A549 (cell line): ENCODE data around the gene MTHFS. TPM values are rescaled to one million over a fixed set of nuclear protein-coding genes. Genes with fewer than 3 reads are reported as not detected.

Source experiments
- ATAC-seq, 2 experiments: fragments of 200-7000 bp in 1 of 2; fragments of >200 bp in 1 of 2; cut with Nextera tagmentation in 1 of 2; cut with Tn5 transposase in 1 of 2; 3 replicates each; pipeline versions ENCODE4 v1.8.0 to v1.9.1; 2018 to 2020; ENCODE audit warnings: mild to moderate bottlenecking in 1 of 2, moderate library complexity in 1 of 2
- CTCF ChIA-PET: fragments of 300-600 bp; sonication (Branson Sonifier 250); formaldehyde crosslinking; extraction: SDS; loops from one replicate; lab custom pipeline; 2021; ENCODE audit warnings: antibody characterized with exemption, inconsistent platforms; lab: Yijun Ruan, JAX
- POLR2A ChIA-PET: fragments of 350-600 bp; formaldehyde crosslinking; extraction: SDS; loops from one replicate; lab custom pipeline; 2021; ENCODE audit warnings: antibody characterized with exemption, inconsistent platforms; lab: Yijun Ruan, JAX
- DNase-seq, 2 experiments: peaks; one replicate each; pipeline versions ENCODE4 v3.0.0 to v3.0.0-alpha.2; 2011 to 2016; ENCODE audit warnings: low read depth in 1 of 2, low spot score in 1 of 2
- FAIRE-seq: peaks from 2 replicates; lab custom pipeline; 2011; peaks lifted over from hg19 to GRCh38; lab: Jason Lieb, UNC
- H3K27ac ChIP-seq, 2 experiments: fragments of >200 bp; sonication (Bioruptor Twin); formaldehyde crosslinking; 3 replicates each; pipeline ENCODE4 v1.5.1; 2016 to 2017
- H3K4me1 ChIP-seq: fragments of >200 bp; sonication (Bioruptor Twin); formaldehyde crosslinking; 3 replicates; pipeline ENCODE4 v1.6.1; 2016
- H3K4me2 ChIP-seq: fragments of >200 bp; sonication (Bioruptor Twin); formaldehyde crosslinking; 3 replicates; pipeline ENCODE4 v1.6.1; 2016
- H3K4me3 ChIP-seq: fragments of >200 bp; sonication (Bioruptor Twin); formaldehyde crosslinking; 3 replicates; pipeline ENCODE4 v1.5.1; 2016
- H3K9me3 ChIP-seq: fragments of >200 bp; sonication (Bioruptor Twin); formaldehyde crosslinking; 3 replicates; pipeline ENCODE4 v1.6.1; 2016
- CBX2 ChIP-seq: fragments of 200-600 bp; sonication (generic); IDR thresholded peaks from 2 replicates; pipeline ENCODE4 v1.6.1; 2016; ENCODE audit warnings: low read depth, mild to moderate bottlenecking, borderline replicate concordance
- CBX8 ChIP-seq: fragments of 200-600 bp; sonication (generic); IDR thresholded peaks from 2 replicates; pipeline ENCODE4 v1.6.1; 2016
- ESRRA ChIP-seq: fragments of 150-350 bp; IDR thresholded peaks from 2 replicates; pipeline ENCODE4 v1.6.1; 2014; ENCODE audit warnings: mild to moderate bottlenecking, low read length, borderline replicate concordance
- FOXS1 ChIP-seq: fragments of 250-450 bp; sonication (Bioruptor Pico); IDR thresholded peaks from 2 replicates; pipeline ENCODE4 v1.5.0; 2020; ENCODE audit warnings: mild to moderate bottlenecking, moderate library complexity
- GATA3 ChIP-seq: IDR thresholded peaks from 2 replicates; pipeline ENCODE4 v1.6.1; 2012; ENCODE audit warnings: borderline replicate concordance
- HDAC2 ChIP-seq: fragments of 200-600 bp; sonication (generic); IDR thresholded peaks from 2 replicates; pipeline ENCODE4 v1.6.1; 2016
- HOXB13 ChIP-seq: fragments of 250-450 bp; sonication (Bioruptor Pico); IDR thresholded peaks from 2 replicates; pipeline ENCODE4 v1.5.0; 2020; ENCODE audit warnings: low read depth, mild to moderate bottlenecking, moderate library complexity
- HOXB5 ChIP-seq: fragments of 250-450 bp; sonication (Bioruptor Pico); IDR thresholded peaks from 2 replicates; pipeline ENCODE4 v1.5.0; 2020; ENCODE audit warnings: mild to moderate bottlenecking, moderate library complexity
- JUN ChIP-seq, 2 experiments: fragments of >200 bp; sonication (Bioruptor Twin); formaldehyde crosslinking; IDR thresholded peaks; 2 replicates in 1 of 2; 3 replicates in 1 of 2; pipeline ENCODE4 v1.6.1; 2016 to 2017
- KDM1A ChIP-seq: fragments of 200-600 bp; sonication (generic); IDR thresholded peaks from 2 replicates; pipeline ENCODE4 v1.6.1; 2016; ENCODE audit warnings: low read depth, mild to moderate bottlenecking
- MAFK ChIP-seq: fragments of 450-650 bp; IDR thresholded peaks from 2 replicates; pipeline ENCODE4 v1.6.1; 2014; ENCODE audit not compliant: partially characterized antibody
- NFE2L2 ChIP-seq: fragments of 150-350 bp; conservative IDR thresholded peaks from 2 replicates; pipeline ENCODE4 v1.6.1; 2014; ENCODE audit warnings: low read length
- RFX5 ChIP-seq: fragments of 450-650 bp; IDR thresholded peaks from 2 replicates; pipeline ENCODE4 v1.7.1; 2014; ENCODE audit warnings: antibody characterized with exemption, mild to moderate bottlenecking, moderate library complexity
- RNF2 ChIP-seq: fragments of 200-600 bp; sonication (generic); IDR thresholded peaks from 2 replicates; pipeline ENCODE4 v1.6.1; 2016; ENCODE audit warnings: low read depth, mild to moderate bottlenecking, antibody characterized with exemption, moderate library complexity, borderline replicate concordance
- TFCP2L1 ChIP-seq: fragments of 250-450 bp; sonication (Bioruptor Pico); IDR thresholded peaks from 2 replicates; pipeline ENCODE4 v1.5.0; 2021; ENCODE audit warnings: mild to moderate bottlenecking
- ZFP36 ChIP-seq: fragments of 450-650 bp; IDR thresholded peaks from 2 replicates; pipeline ENCODE4 v1.6.1; 2014; ENCODE audit warnings: borderline replicate concordance; ENCODE audit not compliant: partially characterized antibody
- WGBS: methylation state at CpG from one replicate; pipeline ENCODE4 v1.1.6; 2017; ENCODE audit errors: missing lambda C conversion rate; 5-methylcytosine and 5-hydroxymethylcytosine counted together
- polyA plus RNA-seq, 4 experiments: library from polyadenylated mRNA; depleted of rRNA in 3 of 4; stranded (reverse); fragments of >200 nt; fragmentation: RNase III in 1 of 4; extraction: RNeasy Plus Mini Kit Qiagen cat#74134 plus additional on column Dnase treatment in 1 of 4; gene quantifications; 2 replicates in 3 of 4; 3 replicates in 1 of 4; pipeline ENCODE4 v1.2.3, GENCODE V29; 2011 to 2017
- TF ChIP-seq, protein P1 (sequence below): fragments of 150-350 bp; IDR thresholded peaks from 2 replicates; pipeline ENCODE4 v1.6.1; 2014; ENCODE audit warnings: low read depth, mild to moderate bottlenecking, low read length
- TF ChIP-seq, protein P2 (sequence below): fragments of 250-450 bp; sonication (Bioruptor Pico); IDR thresholded peaks from 2 replicates; pipeline ENCODE4 v1.5.0; 2020; ENCODE audit warnings: low read depth, mild to moderate bottlenecking, moderate library complexity
- TF ChIP-seq, protein P3 (sequence below): fragments of >200 bp; sonication (Bioruptor Twin); formaldehyde crosslinking; IDR thresholded peaks from 2 replicates; pipeline ENCODE4 v1.6.1; 2016
- TF ChIP-seq, protein P4 (sequence below): IDR thresholded peaks from 2 replicates; pipeline ENCODE4 v1.6.1; 2012; ENCODE audit warnings: low read depth, borderline replicate concordance
- TF ChIP-seq, protein P5 (sequence below): fragments of 200-600 bp; sonication (generic); IDR thresholded peaks from 2 replicates; pipeline ENCODE4 v1.6.1; 2016; ENCODE audit warnings: antibody characterized with exemption, mild to moderate bottlenecking, moderate library complexity
- TF ChIP-seq, protein P6 (sequence below): IDR thresholded peaks from 2 replicates; pipeline ENCODE4 v1.6.1; 2012

The MTHFS gene
- polyA plus RNA-seq, 2 of the 4 experiments (the other 2 are of a cell fraction): 102 to 158 TPM

DNA sequence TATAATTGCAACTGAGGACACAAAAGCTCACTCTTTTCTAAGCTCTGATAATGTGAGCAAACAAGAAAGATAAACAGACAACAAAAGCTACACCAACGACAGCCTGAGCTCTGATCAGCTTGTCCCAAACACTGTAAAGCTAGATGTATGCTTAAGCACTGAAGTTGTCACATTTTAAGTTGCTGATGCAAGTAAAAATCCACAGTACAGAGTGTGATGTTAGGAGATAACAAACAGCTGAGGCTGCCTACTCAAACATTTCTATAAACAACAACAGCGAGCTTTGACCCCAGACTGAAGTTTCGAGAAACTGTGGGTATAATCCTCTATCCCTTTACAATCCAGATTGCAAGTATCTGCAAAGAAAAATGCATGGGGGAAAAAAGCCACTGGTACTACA lies 10.7 kb downstream of the MTHFS start:
- no peaks in the 10 kb centered on the region for H3K9me3 ChIP-seq
- ATAC-seq (no peak), FAIRE-seq (no peak), DNase-seq (no peak)
- peaks cover 10% of the 10 kb centered on the region; the same call in 2 of the 3 replicates for H3K4me1 ChIP-seq
- H3K4me2 ChIP-seq: no peak overlapping the region
- ChIA-PET CTCF (interaction anchor here (1.1 to 3.6 kb wide), 6 partner anchors 8 to 546 kb away, joined by 4 to 12 read pairs (median 6); no protein-coding TSS in a partner anchor), POLR2A (interaction anchor here (1.9 kb wide), 1 partner anchor 38 kb away, joined by 6 read pairs; no protein-coding TSS in a partner anchor)
- H3K27ac ChIP-seq: no peak overlapping the region
- H3K4me3 ChIP-seq: no peak overlapping the region
- no peak for TF ChIP-seq RFX5
- TF ChIP-seq, protein P1, sequence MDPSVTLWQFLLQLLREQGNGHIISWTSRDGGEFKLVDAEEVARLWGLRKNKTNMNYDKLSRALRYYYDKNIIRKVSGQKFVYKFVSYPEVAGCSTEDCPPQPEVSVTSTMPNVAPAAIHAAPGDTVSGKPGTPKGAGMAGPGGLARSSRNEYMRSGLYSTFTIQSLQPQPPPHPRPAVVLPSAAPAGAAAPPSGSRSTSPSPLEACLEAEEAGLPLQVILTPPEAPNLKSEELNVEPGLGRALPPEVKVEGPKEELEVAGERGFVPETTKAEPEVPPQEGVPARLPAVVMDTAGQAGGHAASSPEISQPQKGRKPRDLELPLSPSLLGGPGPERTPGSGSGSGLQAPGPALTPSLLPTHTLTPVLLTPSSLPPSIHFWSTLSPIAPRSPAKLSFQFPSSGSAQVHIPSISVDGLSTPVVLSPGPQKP: no peak
- TF ChIP-seq NFE2L2: no peak
- TF ChIP-seq KDM1A: no peak
- TF ChIP-seq, protein P2, sequence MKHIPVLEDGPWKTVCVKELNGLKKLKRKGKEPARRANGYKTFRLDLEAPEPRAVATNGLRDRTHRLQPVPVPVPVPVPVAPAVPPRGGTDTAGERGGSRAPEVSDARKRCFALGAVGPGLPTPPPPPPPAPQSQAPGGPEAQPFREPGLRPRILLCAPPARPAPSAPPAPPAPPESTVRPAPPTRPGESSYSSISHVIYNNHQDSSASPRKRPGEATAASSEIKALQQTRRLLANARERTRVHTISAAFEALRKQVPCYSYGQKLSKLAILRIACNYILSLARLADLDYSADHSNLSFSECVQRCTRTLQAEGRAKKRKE (CRISPR knock-in tag): no peak
- TF ChIP-seq, protein P3, sequence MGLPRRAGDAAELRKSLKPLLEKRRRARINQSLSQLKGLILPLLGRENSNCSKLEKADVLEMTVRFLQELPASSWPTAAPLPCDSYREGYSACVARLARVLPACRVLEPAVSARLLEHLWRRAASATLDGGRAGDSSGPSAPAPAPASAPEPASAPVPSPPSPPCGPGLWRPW: no peak
- no peak for TF ChIP-seq JUN (IDR thresholded peaks at IDR 0.05)
- WGBS: 68% methylated on average over 3 of the region's 3 CpGs

DNA sequence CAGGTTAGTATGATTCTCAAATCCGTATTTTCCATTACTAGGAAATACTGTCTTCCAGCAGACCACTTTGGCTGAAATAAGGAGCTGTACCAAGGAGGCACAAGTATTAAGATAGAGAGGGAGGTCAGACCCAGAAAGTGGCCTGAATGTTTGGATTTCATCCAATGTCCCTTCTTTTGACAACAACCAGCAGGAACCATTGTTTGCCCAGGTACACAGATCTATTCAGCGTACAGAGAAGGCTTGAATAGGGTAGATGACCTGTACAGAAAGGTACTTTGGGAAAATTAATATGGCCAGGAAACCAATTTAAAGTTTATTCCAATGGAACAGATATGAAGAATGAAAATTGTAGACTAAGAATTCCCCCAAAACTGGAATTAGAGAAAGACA lies 12.6 kb downstream of the MTHFS start:
- POLR2A ChIA-PET: no interaction called here
- no peak for FAIRE-seq
- Histone ChIP-seq H3K4me3 (no peak overlapping the region), H3K4me1 (peaks cover 10% of the 10 kb centered on the region; the same call in 2 of the 3 replicates), H3K9me3 (peaks cover 11% of the 10 kb centered on the region; the same call in 2 of the 3 replicates), H3K4me2 (no peak overlapping the region), H3K27ac (no peak overlapping the region)
- 91% methylated on average over 2 of the region's 2 CpGs for WGBS
- CTCF ChIA-PET: interaction anchor here (0.7 to 1.0 kb wide), 2 partner anchors 29 to 109 kb away, joined by 3 read pairs; no protein-coding TSS in a partner anchor
- no peak for ATAC-seq
- no peak for DNase-seq
- no peak for TF ChIP-seq RNF2
- TF ChIP-seq HOXB5 (CRISPR knock-in tag): no peak
- TF ChIP-seq MAFK: no peak
- TF ChIP-seq HDAC2: no peak
- TF ChIP-seq, protein P4, sequence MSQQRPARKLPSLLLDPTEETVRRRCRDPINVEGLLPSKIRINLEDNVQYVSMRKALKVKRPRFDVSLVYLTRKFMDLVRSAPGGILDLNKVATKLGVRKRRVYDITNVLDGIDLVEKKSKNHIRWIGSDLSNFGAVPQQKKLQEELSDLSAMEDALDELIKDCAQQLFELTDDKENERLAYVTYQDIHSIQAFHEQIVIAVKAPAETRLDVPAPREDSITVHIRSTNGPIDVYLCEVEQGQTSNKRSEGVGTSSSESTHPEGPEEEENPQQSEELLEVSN: no peak
- TF ChIP-seq KDM1A: no peak
- TF ChIP-seq FOXS1: no peak
- TF ChIP-seq, protein P5, sequence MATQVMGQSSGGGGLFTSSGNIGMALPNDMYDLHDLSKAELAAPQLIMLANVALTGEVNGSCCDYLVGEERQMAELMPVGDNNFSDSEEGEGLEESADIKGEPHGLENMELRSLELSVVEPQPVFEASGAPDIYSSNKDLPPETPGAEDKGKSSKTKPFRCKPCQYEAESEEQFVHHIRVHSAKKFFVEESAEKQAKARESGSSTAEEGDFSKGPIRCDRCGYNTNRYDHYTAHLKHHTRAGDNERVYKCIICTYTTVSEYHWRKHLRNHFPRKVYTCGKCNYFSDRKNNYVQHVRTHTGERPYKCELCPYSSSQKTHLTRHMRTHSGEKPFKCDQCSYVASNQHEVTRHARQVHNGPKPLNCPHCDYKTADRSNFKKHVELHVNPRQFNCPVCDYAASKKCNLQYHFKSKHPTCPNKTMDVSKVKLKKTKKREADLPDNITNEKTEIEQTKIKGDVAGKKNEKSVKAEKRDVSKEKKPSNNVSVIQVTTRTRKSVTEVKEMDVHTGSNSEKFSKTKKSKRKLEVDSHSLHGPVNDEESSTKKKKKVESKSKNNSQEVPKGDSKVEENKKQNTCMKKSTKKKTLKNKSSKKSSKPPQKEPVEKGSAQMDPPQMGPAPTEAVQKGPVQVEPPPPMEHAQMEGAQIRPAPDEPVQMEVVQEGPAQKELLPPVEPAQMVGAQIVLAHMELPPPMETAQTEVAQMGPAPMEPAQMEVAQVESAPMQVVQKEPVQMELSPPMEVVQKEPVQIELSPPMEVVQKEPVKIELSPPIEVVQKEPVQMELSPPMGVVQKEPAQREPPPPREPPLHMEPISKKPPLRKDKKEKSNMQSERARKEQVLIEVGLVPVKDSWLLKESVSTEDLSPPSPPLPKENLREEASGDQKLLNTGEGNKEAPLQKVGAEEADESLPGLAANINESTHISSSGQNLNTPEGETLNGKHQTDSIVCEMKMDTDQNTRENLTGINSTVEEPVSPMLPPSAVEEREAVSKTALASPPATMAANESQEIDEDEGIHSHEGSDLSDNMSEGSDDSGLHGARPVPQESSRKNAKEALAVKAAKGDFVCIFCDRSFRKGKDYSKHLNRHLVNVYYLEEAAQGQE: no peak
- no peak for TF ChIP-seq HOXB13 (CRISPR knock-in tag)
- no peak for TF ChIP-seq RFX5
- TF ChIP-seq, protein P6, sequence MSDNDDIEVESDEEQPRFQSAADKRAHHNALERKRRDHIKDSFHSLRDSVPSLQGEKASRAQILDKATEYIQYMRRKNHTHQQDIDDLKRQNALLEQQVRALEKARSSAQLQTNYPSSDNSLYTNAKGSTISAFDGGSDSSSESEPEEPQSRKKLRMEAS: no peak
- TF ChIP-seq CBX2: no peak
- no peak for TF ChIP-seq ZFP36
- no peak for TF ChIP-seq TFCP2L1 (CRISPR knock-in tag)
- no peak for TF ChIP-seq GATA3
- no peak for TF ChIP-seq CBX8
- no peak for TF ChIP-seq ESRRA
